Inferior parietal cortex (tissue), 1 donor: ENCODE measurements around the gene HIBADH.

Source experiments
- DNase-seq: peaks from one replicate; pipeline ENCODE4 v3.0.0-alpha.2; 2016; ENCODE audit errors: extremely low spot score

HIBADH gene

GRCh38 chr7:27491534-27491933 lies 171.1 kb downstream of the HIBADH start:
- DNase-seq = no peak

GRCh38 chr7:27487509-27487908 lies 175.2 kb downstream of the HIBADH start:
- DNase-seq = no peak

- DNase-seq = no peak
Measured at GRCh38 chr7:27484451-27484850, 178.2 kb downstream of the HIBADH start.

- no peak for DNase-seq
Measured at GRCh38 chr7:27482219-27482618, 180.5 kb downstream of the HIBADH start.

GRCh38 chr7:27478556-27478955 lies 184.1 kb downstream of the HIBADH start:
- no peak for DNase-seq

- DNase-seq = no peak
Measured at GRCh38 chr7:27478084-27478483, 184.6 kb downstream of the HIBADH start.

- DNase-seq = no peak
Measured at GRCh38 chr7:27476493-27476892, 186.2 kb downstream of the HIBADH start.
